ENCODE data around the gene PSKH1. TPM values are rescaled to one million over a fixed set of nuclear protein-coding genes. Genes with fewer than 3 reads are reported as not detected.
A peak's percentile ranks its signal among the peaks of the same experiment; 100 is the strongest.

Gene PSKH1
- total RNA-seq, 2 donors from 2014 or later: 32.1 to 37.4 TPM

- peaks cover 12% of the 10 kb centered on the region for H3K36me3 Mint-ChIP-seq (ENCODE audit: low read depth)
- 13 to 15% methylated on average over 11 to 13 of the region's 13 CpGs for WGBS, 2 experiments (ENCODE audit: insufficient coverage in 1 of 2, insufficient read length in 1 of 2)
- TF ChIP-seq, protein P1, sequence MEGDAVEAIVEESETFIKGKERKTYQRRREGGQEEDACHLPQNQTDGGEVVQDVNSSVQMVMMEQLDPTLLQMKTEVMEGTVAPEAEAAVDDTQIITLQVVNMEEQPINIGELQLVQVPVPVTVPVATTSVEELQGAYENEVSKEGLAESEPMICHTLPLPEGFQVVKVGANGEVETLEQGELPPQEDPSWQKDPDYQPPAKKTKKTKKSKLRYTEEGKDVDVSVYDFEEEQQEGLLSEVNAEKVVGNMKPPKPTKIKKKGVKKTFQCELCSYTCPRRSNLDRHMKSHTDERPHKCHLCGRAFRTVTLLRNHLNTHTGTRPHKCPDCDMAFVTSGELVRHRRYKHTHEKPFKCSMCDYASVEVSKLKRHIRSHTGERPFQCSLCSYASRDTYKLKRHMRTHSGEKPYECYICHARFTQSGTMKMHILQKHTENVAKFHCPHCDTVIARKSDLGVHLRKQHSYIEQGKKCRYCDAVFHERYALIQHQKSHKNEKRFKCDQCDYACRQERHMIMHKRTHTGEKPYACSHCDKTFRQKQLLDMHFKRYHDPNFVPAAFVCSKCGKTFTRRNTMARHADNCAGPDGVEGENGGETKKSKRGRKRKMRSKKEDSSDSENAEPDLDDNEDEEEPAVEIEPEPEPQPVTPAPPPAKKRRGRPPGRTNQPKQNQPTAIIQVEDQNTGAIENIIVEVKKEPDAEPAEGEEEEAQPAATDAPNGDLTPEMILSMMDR (conservative IDR thresholded peaks at IDR 0.05): no peak
These were observed 42.0 kb downstream of the PSKH1 start for GRCh38 chr16:67935101-67935401.

DNA sequence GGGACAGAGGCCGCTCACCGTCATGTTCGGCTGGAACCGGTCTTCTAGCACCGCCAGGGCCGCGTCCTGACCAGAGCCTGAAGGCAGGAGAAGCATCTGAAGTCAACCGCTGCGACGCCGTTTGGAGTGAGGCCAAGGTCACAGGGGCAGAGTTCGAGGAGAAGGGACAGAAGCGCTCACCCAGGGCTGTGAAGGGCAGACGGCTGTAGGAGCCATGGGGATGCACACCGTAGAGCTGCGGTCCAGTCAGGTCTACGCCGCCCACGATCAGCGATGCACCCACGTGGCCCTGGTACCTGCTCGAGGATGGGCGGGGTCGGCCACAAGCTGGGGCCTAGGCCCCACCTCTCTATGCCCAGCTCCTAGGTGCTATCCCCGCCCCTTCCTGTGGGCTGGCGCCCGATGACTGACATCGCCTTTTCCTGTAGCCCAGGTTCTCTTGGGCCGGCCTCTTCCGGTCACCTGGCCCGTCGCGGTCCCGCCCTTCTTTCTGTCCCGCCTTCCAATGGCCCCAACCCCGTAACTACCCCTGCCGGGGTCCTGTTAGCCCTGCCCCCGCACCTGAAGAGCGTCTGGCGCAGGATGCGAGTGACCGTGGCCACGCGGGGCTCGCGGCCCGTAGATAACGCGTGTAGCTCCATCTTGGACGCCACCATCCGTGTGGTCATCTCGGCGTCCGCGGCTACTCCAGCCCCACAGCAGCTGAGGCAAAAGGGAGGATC, 42.5 kb downstream of the PSKH1 start:
- TF ChIP-seq, protein P1 (conservative IDR thresholded peaks at IDR 0.05): no peak

More at GRCh38 chr16:67935101-67935401, 42.0 kb downstream of the PSKH1 start:
- Mint-ChIP-seq H3K27me3 (ENCODE audit: insufficient read depth) (no peaks in the 10 kb centered on the region), H3K9me3 (no peaks in the 10 kb centered on the region), H3K4me3 (peak overlapping the region; percentile 100), H3K27ac (peak overlapping the region; percentile 79), H3K4me1 (peaks cover 24% of the 10 kb centered on the region)
- peak overlapping the region; percentile 44 for H3K9ac ChIP-seq (ENCODE audit: extremely low read depth, low read length, poor library complexity, severe bottlenecking)
- H3K27ac ChIP-seq (ENCODE audit: low read depth, low read length): no peak overlapping the region
- no peaks in the 10 kb centered on the region for H3K27me3 ChIP-seq (ENCODE audit: control insufficient read depth, insufficient read depth, low read length, poor library complexity, severe bottlenecking)
- peak overlapping the region; percentile 93 for H3K4me3 ChIP-seq (ENCODE audit: low read length)
- H3K9me3 ChIP-seq (ENCODE audit: control insufficient read depth, low read length): no peaks in the 10 kb centered on the region
- no peaks in the 10 kb centered on the region for H3K4me1 ChIP-seq (ENCODE audit: control insufficient read depth, insufficient read depth, low read length)
- no peak for DNase-seq
- H3K36me3 ChIP-seq (ENCODE audit: control insufficient read depth, insufficient read depth, low read length): peaks cover under 1% of the 10 kb centered on the region

DNA sequence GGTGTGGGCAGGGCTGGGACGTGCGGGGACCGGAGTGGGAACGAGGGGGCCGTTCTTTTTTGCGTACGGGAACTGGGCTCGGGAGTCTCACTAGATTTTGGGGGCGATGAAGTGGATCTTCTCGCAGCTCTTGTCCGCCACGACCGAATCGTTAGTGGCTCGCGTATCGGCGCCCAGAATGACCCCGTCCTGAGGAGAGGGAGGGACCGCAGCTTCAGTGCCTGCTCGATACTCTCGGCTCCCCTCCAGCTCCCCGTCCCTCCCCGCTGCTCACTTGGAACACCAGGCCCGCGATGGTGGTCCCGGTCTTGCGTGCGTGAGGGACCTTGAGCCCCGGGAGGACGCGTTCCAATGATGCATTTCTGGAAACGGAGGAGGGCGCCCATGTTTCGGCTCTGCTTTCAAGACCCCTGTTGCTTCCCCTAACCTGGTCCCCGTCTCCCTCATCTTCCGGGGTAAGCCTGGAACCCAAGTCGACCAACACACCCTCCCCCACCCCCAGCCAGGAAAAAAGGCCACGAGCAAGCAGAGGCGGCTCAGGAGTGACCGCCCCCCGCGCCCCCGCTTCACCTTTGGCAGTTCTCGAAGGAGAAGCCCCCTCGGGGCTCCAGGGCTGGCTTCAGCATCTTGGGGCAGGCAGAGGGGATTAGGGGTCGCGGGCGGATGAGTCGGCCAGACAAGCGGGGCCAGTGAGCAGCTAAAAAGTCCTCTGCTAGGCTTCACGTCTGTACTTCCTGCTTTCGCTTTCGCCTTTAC, 43.2 kb downstream of the PSKH1 start, which contains the start of gene PSMB10:
PSMB10 (minus strand) TSS at position 727 of the 756 bp plus-strand sequence; CDS start at position 626, 101 bp downstream.
- H3K4me3 ChIP-seq (ENCODE audit: low read length): peak within 1 kb of the TSS; percentile 93
- no peaks in the 10 kb centered on the region for H3K27me3 ChIP-seq (ENCODE audit: control insufficient read depth, insufficient read depth, low read length, poor library complexity, severe bottlenecking)
- Mint-ChIP-seq H3K4me3 (peak within 1 kb of the TSS; percentile 100), H3K36me3 (ENCODE audit: low read depth) (peaks cover 11% of the 10 kb centered on the region), H3K27me3 (ENCODE audit: insufficient read depth) (no peaks in the 10 kb centered on the region), H3K27ac (peak within 1 kb of the TSS; percentile 99), H3K4me1 (peaks cover 23% of the 10 kb centered on the region), H3K9me3 (no peaks in the 10 kb centered on the region)
- TF ChIP-seq, protein P1 (conservative IDR thresholded peaks at IDR 0.05): no peak
- H3K9ac ChIP-seq (ENCODE audit: extremely low read depth, low read length, poor library complexity, severe bottlenecking): peak within 1 kb of the TSS; percentile 77
- peak; percentile 79 for DNase-seq
- H3K9me3 ChIP-seq (ENCODE audit: control insufficient read depth, low read length): no peaks in the 10 kb centered on the region
- no peaks in the 10 kb centered on the region for H3K4me1 ChIP-seq (ENCODE audit: control insufficient read depth, insufficient read depth, low read length)
- 2 to 3% methylated on average over 24 to 54 of the region's 54 CpGs for WGBS, 2 experiments (ENCODE audit: insufficient coverage in 1 of 2, insufficient read length in 1 of 2)
- H3K36me3 ChIP-seq (ENCODE audit: control insufficient read depth, insufficient read depth, low read length): no peaks in the 10 kb centered on the region
- H3K27ac ChIP-seq (ENCODE audit: low read depth, low read length): no peak within 1 kb of the TSS

More for the DNA sequence above, 42.5 kb downstream of the PSKH1 start:
- Histone ChIP-seq H3K36me3 (ENCODE audit: control insufficient read depth, insufficient read depth, low read length) (no peaks in the 10 kb centered on the region), H3K9ac (ENCODE audit: extremely low read depth, low read length, poor library complexity, severe bottlenecking) (peak overlapping the region; percentile 77), H3K27me3 (ENCODE audit: control insufficient read depth, insufficient read depth, low read length, poor library complexity, severe bottlenecking) (no peaks in the 10 kb centered on the region), H3K4me3 (ENCODE audit: low read length) (peak overlapping the region; percentile 93), H3K4me1 (ENCODE audit: control insufficient read depth, insufficient read depth, low read length) (no peaks in the 10 kb centered on the region), H3K27ac (ENCODE audit: low read depth, low read length) (no peak overlapping the region), H3K9me3 (ENCODE audit: control insufficient read depth, low read length) (no peaks in the 10 kb centered on the region)
- H3K9me3 Mint-ChIP-seq: no peaks in the 10 kb centered on the region
- no peaks in the 10 kb centered on the region for H3K27me3 Mint-ChIP-seq (ENCODE audit: insufficient read depth)
- peaks cover 12% of the 10 kb centered on the region for H3K36me3 Mint-ChIP-seq (ENCODE audit: low read depth)
- H3K4me1 Mint-ChIP-seq: peaks cover 24% of the 10 kb centered on the region
- DNase-seq: peak; percentile 98
- H3K4me3 Mint-ChIP-seq: peak overlapping the region; percentile 100
- 0% methylated on average over 26 to 55 of the region's 55 CpGs for WGBS, 2 experiments (ENCODE audit: insufficient coverage in 1 of 2, insufficient read length in 1 of 2)
- H3K27ac Mint-ChIP-seq: peak overlapping the region; percentile 99
